Stomach (tissue), 4 donors: ENCODE results near the gene C1orf167.

ENCODE experiments used
- EP300 ChIP-seq: sonication (generic); formaldehyde crosslinking; IDR thresholded peaks from one replicate; pipeline ENCODE4 v1.6.1; 2017; ENCODE audit warnings: antibody characterized with exemption
- POLR2A ChIP-seq, 4 donors: fragments of 450-650 bp; IDR thresholded peaks; one replicate each; pipeline ENCODE4 v1.6.1; 2016; ENCODE audit warnings: antibody characterized with exemption in 4 of 4, control low read depth in 2 of 4, mild to moderate bottlenecking in 1 of 4, moderate library complexity in 1 of 4
- POLR2AphosphoS5 ChIP-seq, 3 donors: sonication (generic); formaldehyde crosslinking; IDR thresholded peaks; one replicate each; pipeline ENCODE4 v1.6.1; 2016; ENCODE audit warnings: antibody characterized with exemption in 3 of 3
- TF ChIP-seq, protein P1 (sequence below), 7 experiments: fragments of 450-650 bp in 4 of 7; fragments of 200-600 bp in 3 of 7; sonication (generic) in 3 of 7; IDR thresholded peaks; one replicate each; pipeline ENCODE4 v1.5.1; 2016 to 2019; ENCODE audit warnings: antibody characterized with exemption in 7 of 7, control low read depth in 2 of 7, mild to moderate bottlenecking in 1 of 7

GRCh38 chr1:11766429-11766776 lies 4.4 kb downstream of the C1orf167 start:
- TF ChIP-seq, protein P1, sequence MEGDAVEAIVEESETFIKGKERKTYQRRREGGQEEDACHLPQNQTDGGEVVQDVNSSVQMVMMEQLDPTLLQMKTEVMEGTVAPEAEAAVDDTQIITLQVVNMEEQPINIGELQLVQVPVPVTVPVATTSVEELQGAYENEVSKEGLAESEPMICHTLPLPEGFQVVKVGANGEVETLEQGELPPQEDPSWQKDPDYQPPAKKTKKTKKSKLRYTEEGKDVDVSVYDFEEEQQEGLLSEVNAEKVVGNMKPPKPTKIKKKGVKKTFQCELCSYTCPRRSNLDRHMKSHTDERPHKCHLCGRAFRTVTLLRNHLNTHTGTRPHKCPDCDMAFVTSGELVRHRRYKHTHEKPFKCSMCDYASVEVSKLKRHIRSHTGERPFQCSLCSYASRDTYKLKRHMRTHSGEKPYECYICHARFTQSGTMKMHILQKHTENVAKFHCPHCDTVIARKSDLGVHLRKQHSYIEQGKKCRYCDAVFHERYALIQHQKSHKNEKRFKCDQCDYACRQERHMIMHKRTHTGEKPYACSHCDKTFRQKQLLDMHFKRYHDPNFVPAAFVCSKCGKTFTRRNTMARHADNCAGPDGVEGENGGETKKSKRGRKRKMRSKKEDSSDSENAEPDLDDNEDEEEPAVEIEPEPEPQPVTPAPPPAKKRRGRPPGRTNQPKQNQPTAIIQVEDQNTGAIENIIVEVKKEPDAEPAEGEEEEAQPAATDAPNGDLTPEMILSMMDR (IDR thresholded peaks at IDR 0.05): no peak
- TF ChIP-seq POLR2A (IDR thresholded peaks at IDR 0.05) (no peak), POLR2AphosphoS5 (IDR thresholded peaks at IDR 0.05) (no peak), EP300 (no peak)
